DND-41 (cell line): ENCODE measurements around the gene FOXA2.

Source experiments
- EZH2 ChIP-seq: IDR thresholded peaks from 3 replicates; pipeline ENCODE4 v1.6.1; 2012; ENCODE audit warnings: borderline replicate concordance, low read depth, mild to moderate bottlenecking, moderate library complexity, low read length, inconsistent platforms; ENCODE audit not compliant: severe bottlenecking
- TF ChIP-seq, protein P1 (sequence below): IDR thresholded peaks from 2 replicates; pipeline ENCODE4 v1.5.1; 2012; ENCODE audit warnings: borderline replicate concordance, low read length, moderate library complexity, mild to moderate bottlenecking; ENCODE audit not compliant: poor library complexity, severe bottlenecking; ENCODE audit errors: extremely low read depth

DNA sequence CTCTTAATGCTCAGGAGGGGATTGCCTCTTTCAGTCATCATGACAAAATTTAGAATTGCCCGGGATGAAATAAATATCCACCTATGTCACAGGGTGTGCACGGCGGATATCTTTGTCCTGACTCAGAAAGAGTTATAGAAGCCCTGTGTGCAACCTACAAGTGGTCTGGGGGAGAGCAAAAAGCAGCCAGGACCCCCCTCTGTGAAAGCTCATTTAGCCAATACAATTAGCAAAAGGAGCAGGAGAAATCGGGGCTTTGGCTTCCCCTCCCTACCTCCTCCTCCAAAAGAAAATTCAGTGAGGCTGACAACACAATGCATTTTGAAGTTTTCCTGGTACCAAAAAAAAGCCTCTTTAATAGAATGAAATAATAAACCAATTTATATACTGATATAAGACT, 21.8 kb downstream of the FOXA2 start:
- TF ChIP-seq EZH2, result no peak
- TF ChIP-seq, protein P1, sequence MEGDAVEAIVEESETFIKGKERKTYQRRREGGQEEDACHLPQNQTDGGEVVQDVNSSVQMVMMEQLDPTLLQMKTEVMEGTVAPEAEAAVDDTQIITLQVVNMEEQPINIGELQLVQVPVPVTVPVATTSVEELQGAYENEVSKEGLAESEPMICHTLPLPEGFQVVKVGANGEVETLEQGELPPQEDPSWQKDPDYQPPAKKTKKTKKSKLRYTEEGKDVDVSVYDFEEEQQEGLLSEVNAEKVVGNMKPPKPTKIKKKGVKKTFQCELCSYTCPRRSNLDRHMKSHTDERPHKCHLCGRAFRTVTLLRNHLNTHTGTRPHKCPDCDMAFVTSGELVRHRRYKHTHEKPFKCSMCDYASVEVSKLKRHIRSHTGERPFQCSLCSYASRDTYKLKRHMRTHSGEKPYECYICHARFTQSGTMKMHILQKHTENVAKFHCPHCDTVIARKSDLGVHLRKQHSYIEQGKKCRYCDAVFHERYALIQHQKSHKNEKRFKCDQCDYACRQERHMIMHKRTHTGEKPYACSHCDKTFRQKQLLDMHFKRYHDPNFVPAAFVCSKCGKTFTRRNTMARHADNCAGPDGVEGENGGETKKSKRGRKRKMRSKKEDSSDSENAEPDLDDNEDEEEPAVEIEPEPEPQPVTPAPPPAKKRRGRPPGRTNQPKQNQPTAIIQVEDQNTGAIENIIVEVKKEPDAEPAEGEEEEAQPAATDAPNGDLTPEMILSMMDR, result no peak
